Ishikawa (cell line): ENCODE measurements around the gene COL18A1.

Experiments used
- CEBPB ChIP-seq: IDR thresholded peaks from 2 replicates; pipeline ENCODE4 v1.6.1; 2012
- CREB1 ChIP-seq: IDR thresholded peaks from 2 replicates; pipeline ENCODE4 v1.6.1; 2012; ENCODE audit warnings: low read depth
- EGR1 ChIP-seq: IDR thresholded peaks from 2 replicates; pipeline ENCODE4 v1.6.1; 2012
- EP300 ChIP-seq: IDR thresholded peaks from 2 replicates; pipeline ENCODE4 v1.6.1; 2012; ENCODE audit warnings: borderline replicate concordance
- FOXM1 ChIP-seq: IDR thresholded peaks from 2 replicates; pipeline ENCODE4 v1.6.1; 2012; ENCODE audit warnings: low read depth, borderline replicate concordance
- NFIC ChIP-seq: IDR thresholded peaks from 2 replicates; pipeline ENCODE4 v1.6.1; 2012
- RAD21 ChIP-seq: IDR thresholded peaks from 2 replicates; pipeline ENCODE4 v1.6.1; 2012; ENCODE audit warnings: low read depth
- TAF1 ChIP-seq: IDR thresholded peaks from 2 replicates; pipeline ENCODE4 v1.6.1; 2012; ENCODE audit warnings: low read depth, mild to moderate bottlenecking
- TCF12 ChIP-seq: IDR thresholded peaks from 2 replicates; pipeline ENCODE4 v1.6.1; 2012; ENCODE audit warnings: low read depth
- TEAD4 ChIP-seq: IDR thresholded peaks from 2 replicates; pipeline ENCODE4 v1.6.1; 2012
- YY1 ChIP-seq: IDR thresholded peaks from 2 replicates; pipeline ENCODE4 v1.6.1; 2012; ENCODE audit warnings: low read depth
- ZBTB7A ChIP-seq: IDR thresholded peaks from 2 replicates; pipeline ENCODE4 v1.6.1; 2012; ENCODE audit warnings: low read depth
- TF ChIP-seq, protein P1 (sequence below): IDR thresholded peaks from 2 replicates; pipeline ENCODE4 v1.6.1; 2012
- TF ChIP-seq, protein P2 (sequence below): IDR thresholded peaks from 2 replicates; pipeline ENCODE4 v1.6.1; 2012; ENCODE audit warnings: low read depth, mild to moderate bottlenecking
- TF ChIP-seq, protein P3 (sequence below): IDR thresholded peaks from 2 replicates; pipeline ENCODE4 v1.6.1; 2012

COL18A1 gene

DNA sequence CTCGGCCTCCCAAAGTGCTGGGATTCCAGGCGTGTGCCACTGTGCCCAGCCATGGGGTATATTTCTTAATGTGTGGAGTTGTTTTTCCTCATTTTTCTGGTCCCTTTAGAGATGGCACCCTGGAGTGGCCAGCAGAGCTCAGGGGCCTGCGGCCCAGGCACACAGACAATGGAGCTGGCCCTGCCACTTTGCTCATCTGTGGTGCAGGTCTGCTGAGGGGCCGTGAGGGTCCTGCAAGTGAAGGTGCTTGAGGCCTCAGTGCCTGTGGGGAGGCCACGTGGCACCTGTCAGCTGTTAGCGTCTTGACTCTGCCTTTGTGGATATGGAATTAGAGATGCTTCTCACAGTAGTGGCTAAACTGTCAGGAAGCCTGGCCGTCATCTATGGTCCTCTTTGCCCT lies 7.5 kb downstream of the COL18A1 start:
- TF ChIP-seq RAD21 (no peak), NFIC (no peak), TEAD4 (no peak), ZBTB7A (no peak)
- TF ChIP-seq, protein P1, sequence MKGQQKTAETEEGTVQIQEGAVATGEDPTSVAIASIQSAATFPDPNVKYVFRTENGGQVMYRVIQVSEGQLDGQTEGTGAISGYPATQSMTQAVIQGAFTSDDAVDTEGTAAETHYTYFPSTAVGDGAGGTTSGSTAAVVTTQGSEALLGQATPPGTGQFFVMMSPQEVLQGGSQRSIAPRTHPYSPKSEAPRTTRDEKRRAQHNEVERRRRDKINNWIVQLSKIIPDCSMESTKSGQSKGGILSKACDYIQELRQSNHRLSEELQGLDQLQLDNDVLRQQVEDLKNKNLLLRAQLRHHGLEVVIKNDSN: no peak

DNA sequence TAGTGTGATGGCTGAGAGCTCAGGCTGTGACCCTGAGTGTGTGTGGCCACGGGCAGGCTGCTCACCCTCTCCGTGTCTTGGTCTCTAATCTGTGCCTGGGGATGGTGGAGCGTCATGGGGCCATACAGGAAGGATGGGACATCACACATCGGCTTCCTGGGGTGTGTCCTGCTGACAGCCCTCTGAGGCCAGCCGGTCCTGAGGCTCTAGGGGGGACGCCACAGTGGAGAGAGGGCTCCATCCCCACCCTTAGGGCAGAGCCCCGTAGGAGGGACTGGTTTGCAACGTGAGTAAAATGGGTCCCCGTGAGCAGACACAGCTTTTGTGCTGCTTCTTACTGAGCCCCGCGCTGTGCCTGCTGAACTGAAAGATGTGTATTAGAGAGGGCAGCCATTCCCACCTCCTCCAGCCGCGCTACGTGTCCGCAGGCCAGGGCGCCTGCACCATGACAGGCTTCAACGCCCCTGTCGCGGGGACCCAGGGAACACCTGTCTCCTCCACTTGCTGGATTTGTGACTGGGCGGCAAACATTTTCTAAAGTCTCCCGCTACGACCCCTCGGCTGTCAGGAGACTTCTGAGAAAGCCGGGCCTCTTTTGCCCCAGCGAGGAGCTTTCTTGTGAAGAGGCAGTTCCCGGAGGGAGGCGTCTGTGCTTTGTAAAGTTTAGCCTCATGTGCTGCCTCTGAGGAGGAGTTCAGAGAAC lies 8.1 kb downstream of the COL18A1 start:
- TF ChIP-seq YY1 (no peak), EGR1 (no peak), TEAD4 (no peak), FOXM1 (no peak), NFIC (no peak), ZBTB7A (no peak), TCF12 (no peak), EP300 (no peak), CREB1 (no peak)
- TF ChIP-seq, protein P2, sequence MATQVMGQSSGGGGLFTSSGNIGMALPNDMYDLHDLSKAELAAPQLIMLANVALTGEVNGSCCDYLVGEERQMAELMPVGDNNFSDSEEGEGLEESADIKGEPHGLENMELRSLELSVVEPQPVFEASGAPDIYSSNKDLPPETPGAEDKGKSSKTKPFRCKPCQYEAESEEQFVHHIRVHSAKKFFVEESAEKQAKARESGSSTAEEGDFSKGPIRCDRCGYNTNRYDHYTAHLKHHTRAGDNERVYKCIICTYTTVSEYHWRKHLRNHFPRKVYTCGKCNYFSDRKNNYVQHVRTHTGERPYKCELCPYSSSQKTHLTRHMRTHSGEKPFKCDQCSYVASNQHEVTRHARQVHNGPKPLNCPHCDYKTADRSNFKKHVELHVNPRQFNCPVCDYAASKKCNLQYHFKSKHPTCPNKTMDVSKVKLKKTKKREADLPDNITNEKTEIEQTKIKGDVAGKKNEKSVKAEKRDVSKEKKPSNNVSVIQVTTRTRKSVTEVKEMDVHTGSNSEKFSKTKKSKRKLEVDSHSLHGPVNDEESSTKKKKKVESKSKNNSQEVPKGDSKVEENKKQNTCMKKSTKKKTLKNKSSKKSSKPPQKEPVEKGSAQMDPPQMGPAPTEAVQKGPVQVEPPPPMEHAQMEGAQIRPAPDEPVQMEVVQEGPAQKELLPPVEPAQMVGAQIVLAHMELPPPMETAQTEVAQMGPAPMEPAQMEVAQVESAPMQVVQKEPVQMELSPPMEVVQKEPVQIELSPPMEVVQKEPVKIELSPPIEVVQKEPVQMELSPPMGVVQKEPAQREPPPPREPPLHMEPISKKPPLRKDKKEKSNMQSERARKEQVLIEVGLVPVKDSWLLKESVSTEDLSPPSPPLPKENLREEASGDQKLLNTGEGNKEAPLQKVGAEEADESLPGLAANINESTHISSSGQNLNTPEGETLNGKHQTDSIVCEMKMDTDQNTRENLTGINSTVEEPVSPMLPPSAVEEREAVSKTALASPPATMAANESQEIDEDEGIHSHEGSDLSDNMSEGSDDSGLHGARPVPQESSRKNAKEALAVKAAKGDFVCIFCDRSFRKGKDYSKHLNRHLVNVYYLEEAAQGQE: no peak

DNA sequence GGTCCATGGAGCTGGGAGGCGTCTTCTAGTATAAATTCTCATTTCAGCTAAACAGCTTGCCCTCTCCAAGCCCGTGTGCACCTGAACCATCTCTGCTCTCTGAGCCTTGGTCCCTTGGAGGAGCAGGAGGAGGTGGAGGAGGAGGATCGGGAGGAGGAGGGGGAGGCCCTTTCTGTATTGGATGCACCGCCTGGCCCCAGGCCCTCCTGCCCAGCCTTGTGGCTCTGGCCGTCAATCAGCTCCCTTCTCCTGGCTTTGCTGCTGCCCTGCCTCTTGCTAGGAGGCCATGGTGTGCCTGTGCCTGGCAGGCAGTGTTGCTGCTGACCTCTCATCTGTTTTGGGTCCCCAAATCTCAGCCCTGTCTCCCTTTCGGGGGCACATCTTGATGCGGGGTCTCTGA lies 9.0 kb downstream of the COL18A1 start:
- TF ChIP-seq ZBTB7A (no peak), EGR1 (no peak), FOXM1 (no peak), TEAD4 (no peak), RAD21 (no peak), TAF1 (no peak), EP300 (no peak), TCF12 (no peak)
- TF ChIP-seq, protein P2: no peak

DNA sequence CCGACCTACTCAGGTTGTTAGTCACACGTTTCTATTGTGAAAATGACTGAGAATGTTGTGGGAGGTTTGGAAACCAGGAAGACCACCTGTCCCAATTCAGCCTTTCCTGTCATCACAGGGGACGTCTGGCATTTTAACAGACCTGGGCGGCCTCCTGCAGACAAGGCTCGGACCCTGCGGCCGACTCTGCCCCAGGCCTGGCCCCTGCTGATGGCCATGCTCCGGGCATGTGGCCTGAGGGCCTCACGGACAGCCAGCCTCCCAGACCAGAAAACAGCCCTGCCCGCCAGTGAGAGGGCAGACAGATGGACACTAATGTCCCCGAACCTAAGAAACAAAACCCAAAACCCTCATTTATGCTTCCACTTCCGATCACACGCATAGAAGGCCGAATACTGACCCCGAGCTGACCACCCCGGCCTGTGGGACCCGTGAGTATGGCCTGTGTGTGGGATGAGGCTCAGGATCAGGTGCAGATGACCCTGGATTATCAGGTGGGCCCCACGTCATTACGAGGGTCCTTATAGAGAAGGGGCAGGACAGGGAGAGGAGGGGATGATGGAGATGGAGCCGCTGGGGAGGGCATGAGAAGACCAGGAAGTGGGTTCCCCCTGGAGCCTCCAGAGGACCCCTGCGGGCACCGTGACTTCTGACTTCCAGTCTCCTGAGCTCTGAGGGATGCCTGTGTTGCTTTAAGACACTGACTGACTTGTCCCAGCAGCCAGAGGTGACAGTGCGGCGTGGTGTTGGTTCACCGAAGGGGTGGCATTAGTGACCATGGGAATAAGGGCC lies 9.6 kb downstream of the COL18A1 start:
- TF ChIP-seq NFIC: no peak
- no peak for TF ChIP-seq FOXM1
- no peak for TF ChIP-seq ZBTB7A
- TF ChIP-seq EP300: no peak
- TF ChIP-seq TCF12: no peak
- no peak for TF ChIP-seq TEAD4
- no peak for TF ChIP-seq YY1
- TF ChIP-seq CEBPB: no peak
- no peak for TF ChIP-seq EGR1
- no peak for TF ChIP-seq RAD21
- TF ChIP-seq, protein P3, sequence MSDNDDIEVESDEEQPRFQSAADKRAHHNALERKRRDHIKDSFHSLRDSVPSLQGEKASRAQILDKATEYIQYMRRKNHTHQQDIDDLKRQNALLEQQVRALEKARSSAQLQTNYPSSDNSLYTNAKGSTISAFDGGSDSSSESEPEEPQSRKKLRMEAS: no peak
- TF ChIP-seq, protein P2: no peak
- no peak for TF ChIP-seq CREB1
- no peak for TF ChIP-seq TAF1
- TF ChIP-seq, protein P1: no peak
